WI38 (cell line): ENCODE results near the gene HDAC4.

ENCODE experiments used
- H3K4me3 ChIP-seq: 2 replicates; pipeline ENCODE4 v1.5.1; 2011; ENCODE audit warnings: low read depth, mild to moderate bottlenecking, control low read depth, low read length
- CTCF ChIP-seq: IDR thresholded peaks from 2 replicates; pipeline ENCODE4 v1.5.1; 2012; ENCODE audit warnings: low read depth, mild to moderate bottlenecking, control low read depth, low read length

HDAC4 gene

GRCh38 chr2:239275044-239275685, 125.7 kb downstream of the HDAC4 start:
- H3K4me3 ChIP-seq = peak overlapping the region; percentile 36
- no peak for TF ChIP-seq CTCF

- peak overlapping the region; percentile 36 for H3K4me3 ChIP-seq
- TF ChIP-seq CTCF = no peak
Measured at GRCh38 chr2:239274391-239275043, 126.3 kb downstream of the HDAC4 start.

DNA sequence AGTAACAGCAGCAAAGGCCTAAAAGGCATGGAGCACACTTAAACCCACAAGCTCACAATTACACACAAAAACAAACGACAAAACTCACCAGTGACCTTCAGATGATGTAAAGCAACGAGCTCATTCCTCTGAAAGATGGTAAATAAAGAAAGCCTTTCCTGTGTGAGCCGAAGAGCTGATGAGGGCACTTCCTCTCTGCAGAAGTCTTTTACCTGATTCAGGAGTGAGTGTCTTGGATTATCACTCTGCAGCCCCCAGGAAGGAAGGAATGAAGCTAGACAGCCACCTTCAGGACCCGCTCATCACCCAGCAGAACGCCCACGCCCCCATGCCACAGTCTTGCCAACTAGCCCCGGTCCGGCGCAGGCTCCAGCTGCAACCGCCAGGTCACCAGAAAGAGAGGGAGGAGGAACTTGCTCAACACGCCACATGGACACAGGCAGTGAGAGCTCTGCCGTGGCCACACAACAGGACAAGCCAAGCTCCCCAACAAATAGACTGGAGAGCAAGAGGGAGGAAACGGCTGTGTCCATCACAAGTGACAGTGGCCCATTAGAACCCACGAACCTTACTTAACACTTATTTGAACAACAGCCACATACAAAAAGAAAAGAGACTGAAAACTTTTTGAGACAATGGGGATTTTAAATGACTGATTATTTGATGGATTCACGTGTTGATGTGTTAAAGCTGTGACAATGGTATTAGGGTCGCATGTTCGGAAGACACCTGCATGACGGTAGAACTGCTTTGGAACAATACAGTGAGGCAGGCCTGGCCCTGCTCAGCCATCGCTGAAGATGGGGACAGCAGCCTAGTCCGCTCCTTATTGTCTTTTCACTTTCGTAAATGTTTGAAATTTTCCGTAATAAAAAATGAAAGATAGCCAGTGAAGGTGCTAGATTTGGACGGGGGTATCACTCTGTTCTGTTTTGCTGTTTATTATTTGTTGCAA, 127.3 kb downstream of the HDAC4 start:
- H3K4me3 ChIP-seq = peak overlapping the region; percentile 36
- no peak for TF ChIP-seq CTCF

DNA sequence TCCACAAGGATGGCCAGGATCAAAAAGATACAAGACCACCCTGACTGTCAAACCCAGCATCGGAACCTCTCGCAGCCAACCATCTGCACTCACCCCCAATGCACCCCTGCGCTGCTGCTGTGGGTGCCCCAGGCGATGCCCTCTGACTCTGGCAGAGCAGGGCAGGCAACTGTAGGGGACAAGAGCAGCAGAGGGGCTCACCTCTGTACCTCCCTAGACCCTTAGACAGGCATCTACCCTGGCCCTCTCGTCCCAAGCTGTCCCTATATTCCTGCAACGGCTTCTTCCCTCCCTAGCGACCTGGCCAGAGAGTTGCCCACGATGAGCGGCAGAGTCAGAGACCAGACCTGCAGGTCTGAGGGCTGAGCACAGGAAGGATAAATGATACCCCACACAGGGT, 128.2 kb downstream of the HDAC4 start:
- no peak for TF ChIP-seq CTCF
- H3K4me3 ChIP-seq = no peak overlapping the region

- no peak for TF ChIP-seq CTCF
- H3K4me3 ChIP-seq = no peak overlapping the region
Measured at GRCh38 chr2:239271882-239272281, 128.9 kb downstream of the HDAC4 start.

DNA sequence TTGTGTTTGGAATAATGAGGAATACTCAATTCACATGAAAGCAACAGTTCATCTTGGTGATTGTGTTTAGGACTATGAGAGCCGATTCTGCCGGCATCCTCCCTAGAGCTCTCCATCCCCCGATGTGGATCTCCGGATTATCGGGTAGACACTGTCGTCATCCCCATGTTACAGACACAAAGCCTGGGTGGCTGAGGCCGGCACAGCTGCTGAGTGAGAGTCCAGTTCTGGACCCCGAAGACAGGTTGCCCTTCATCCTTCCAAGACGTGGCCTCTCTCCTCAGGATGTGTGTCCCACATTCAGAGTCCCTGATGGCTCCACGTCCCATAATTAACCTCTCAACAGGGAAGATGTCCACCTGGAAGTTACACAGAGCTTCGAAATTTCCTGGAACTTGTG, 129.3 kb downstream of the HDAC4 start:
- H3K4me3 ChIP-seq = no peak overlapping the region
- TF ChIP-seq CTCF = no peak
